Activated T-cell treated with anti-CD3 and anti-CD28 coated beads, Interleukin-2, amount 50 U/mL, for 24 hours (primary cell): ENCODE data around the gene ZC3H13.

Source experiments
- DNase-seq: peaks from one replicate; pipeline ENCODE4 v3.0.0-alpha.2; 2020
- H3K27ac Mint-ChIP-seq: 2 replicates; pipeline ENCODE4 v1.8.0; 2020; ENCODE audit warnings: mild to moderate bottlenecking, mixed read lengths
- H3K27me3 Mint-ChIP-seq: 2 replicates; pipeline ENCODE4 v1.8.0; 2020; ENCODE audit warnings: mixed read lengths
- H3K36me3 Mint-ChIP-seq: 2 replicates; pipeline ENCODE4 v1.8.0; 2020; ENCODE audit warnings: low read depth, mixed read lengths
- H3K4me1 Mint-ChIP-seq: 2 replicates; pipeline ENCODE4 v1.8.0; 2020; ENCODE audit warnings: low read depth, mixed read lengths
- H3K4me3 Mint-ChIP-seq: 2 replicates; pipeline ENCODE4 v1.8.0; 2020; ENCODE audit warnings: mild to moderate bottlenecking, moderate library complexity, mixed read lengths
- H3K9me3 Mint-ChIP-seq: 2 replicates; pipeline ENCODE4 v1.8.0; 2020; ENCODE audit warnings: mixed read lengths

ZC3H13 gene, protein sequence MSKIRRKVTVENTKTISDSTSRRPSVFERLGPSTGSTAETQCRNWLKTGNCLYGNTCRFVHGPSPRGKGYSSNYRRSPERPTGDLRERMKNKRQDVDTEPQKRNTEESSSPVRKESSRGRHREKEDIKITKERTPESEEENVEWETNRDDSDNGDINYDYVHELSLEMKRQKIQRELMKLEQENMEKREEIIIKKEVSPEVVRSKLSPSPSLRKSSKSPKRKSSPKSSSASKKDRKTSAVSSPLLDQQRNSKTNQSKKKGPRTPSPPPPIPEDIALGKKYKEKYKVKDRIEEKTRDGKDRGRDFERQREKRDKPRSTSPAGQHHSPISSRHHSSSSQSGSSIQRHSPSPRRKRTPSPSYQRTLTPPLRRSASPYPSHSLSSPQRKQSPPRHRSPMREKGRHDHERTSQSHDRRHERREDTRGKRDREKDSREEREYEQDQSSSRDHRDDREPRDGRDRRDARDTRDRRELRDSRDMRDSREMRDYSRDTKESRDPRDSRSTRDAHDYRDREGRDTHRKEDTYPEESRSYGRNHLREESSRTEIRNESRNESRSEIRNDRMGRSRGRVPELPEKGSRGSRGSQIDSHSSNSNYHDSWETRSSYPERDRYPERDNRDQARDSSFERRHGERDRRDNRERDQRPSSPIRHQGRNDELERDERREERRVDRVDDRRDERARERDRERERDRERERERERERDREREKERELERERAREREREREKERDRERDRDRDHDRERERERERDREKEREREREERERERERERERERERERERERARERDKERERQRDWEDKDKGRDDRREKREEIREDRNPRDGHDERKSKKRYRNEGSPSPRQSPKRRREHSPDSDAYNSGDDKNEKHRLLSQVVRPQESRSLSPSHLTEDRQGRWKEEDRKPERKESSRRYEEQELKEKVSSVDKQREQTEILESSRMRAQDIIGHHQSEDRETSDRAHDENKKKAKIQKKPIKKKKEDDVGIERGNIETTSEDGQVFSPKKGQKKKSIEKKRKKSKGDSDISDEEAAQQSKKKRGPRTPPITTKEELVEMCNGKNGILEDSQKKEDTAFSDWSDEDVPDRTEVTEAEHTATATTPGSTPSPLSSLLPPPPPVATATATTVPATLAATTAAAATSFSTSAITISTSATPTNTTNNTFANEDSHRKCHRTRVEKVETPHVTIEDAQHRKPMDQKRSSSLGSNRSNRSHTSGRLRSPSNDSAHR (N-terminal part only)

DNA sequence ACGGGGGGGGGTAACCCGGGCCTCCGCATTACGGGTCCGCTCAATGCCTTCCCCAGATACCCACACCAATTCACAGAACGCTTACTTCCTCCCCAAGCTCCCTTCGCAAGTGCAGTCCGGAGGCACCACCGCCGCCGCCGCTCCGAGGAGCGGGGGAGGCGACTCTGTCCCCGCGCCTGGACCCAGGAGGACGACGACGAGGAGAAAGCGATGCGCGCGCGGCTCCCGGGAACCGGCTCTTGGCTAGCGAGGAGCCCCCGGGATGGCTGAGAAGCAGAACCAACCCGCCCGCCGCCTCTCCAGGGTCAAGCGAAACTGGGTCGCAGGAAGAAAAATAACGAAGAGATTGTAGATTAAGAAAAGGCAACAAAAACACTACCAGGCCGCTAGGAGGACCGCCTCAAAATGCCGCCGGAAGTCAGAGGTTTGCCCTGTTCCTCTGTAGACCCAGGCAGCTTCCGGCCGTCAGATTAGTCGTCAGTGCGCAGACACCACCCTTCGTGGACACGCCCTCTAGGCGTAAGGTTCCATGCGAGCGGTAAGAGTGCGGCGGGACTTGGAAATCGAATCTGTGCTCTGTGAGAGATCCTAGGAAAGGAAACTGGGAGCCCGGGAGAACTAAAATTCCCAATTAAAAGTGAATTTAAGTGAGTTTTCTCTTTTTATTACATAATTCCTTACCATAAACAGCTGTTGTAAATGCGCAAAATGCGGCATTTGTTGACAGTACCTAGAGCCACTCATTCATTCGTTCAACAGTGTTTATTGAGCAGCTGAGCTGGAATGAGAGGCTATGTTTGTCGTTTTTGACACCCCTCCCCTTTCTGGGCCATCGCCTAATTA lies at the start of gene ZC3H13:
Gene ZC3H13 (minus strand): TSS at position 428 of the 843 bp plus-strand sequence. CDS start 7,239 bp downstream, outside the sequence.
- Mint-ChIP-seq H3K9me3 (no peaks in the 10 kb centered on the region), H3K4me1 (peaks cover 41% of the 10 kb centered on the region), H3K4me3 (peak within 1 kb of the TSS; percentile 97), H3K36me3 (peaks cover 34% of the 10 kb centered on the region), H3K27me3 (no peaks in the 10 kb centered on the region), H3K27ac (peak within 1 kb of the TSS; percentile 97)
- DNase-seq = peak; percentile 89

DNA sequence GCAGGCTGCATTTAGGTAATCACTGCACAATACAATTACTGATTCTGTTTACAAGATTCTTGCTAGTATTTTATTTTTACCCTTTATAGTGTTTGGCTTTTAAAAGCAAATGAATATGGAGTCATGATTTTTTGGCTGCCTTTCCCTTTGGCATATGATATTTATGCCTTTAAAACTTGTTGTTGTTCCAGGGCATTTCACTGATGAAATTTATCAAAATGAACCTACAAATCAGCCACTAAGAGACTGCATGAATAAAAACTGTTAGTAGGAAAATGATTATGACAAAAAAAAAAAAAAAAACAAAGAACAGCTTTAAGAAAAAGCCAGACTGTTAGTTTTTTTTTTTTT lies 49.7 kb upstream of the ZC3H13 start:
- H3K27ac Mint-ChIP-seq = no peak overlapping the region
- H3K4me3 Mint-ChIP-seq = no peak overlapping the region
- no peaks in the 10 kb centered on the region for H3K36me3 Mint-ChIP-seq
- H3K27me3 Mint-ChIP-seq = no peaks in the 10 kb centered on the region
- peaks cover 5% of the 10 kb centered on the region for H3K4me1 Mint-ChIP-seq
- no peak for DNase-seq
- no peaks in the 10 kb centered on the region for H3K9me3 Mint-ChIP-seq

DNA sequence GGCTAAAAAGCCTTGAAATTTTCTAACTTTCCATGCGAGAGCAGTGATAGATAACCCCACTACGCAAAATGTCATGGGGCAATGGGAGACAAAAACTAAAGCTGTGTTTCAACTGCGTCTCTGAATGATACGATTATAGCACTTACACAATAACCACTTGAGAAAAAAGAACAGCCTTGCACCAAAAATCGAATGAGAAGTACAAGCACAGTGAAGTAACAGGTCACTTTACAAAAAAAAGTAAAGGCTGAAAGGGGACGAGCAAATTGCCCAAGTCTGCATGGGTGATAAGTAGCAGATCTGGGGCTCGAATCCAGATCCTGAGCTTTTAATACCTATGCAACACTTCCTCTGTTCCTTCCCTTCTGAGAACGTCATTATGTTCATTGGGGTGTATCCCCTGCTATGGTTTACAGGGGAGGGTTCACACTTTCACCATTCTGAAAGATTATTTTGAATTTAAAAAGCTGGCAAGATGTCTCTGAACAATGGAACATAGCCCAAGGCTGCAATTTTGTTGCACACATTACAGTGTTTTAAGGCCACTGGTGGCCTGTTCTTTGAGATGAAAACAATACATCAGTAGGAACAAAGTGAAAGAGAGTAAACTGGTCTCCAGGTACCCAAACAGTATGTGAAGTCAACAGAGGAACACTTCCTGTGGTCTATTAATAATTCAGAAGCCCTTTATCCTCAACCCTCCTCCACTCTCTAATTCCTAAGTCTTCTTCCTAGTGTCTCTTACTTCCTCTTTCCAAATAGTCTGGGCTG lies 49.1 kb upstream of the ZC3H13 start:
- Mint-ChIP-seq H3K36me3 (no peaks in the 10 kb centered on the region), H3K27me3 (peaks cover 3% of the 10 kb centered on the region), H3K4me1 (no peaks in the 10 kb centered on the region), H3K4me3 (no peak overlapping the region), H3K9me3 (no peaks in the 10 kb centered on the region), H3K27ac (no peak overlapping the region)
- DNase-seq = no peak

DNA sequence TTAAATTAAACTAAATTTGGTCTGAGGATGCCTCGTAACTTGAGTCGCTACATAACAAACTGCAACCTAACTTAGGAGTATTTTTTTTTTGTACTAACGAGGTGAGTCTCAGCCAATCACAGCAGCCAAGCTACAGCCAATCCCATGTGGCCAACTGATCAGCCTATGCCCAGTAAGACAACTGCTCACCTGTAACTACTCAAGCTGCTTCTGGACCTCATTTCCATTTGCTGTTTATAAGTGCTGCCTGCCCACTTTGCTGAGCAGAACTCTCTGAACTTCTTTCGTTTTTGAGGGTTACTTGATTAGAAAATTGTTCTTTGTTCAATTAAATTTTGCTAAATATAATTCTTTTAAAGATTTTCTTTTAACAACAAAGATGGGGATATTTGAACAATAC lies 48.5 kb upstream of the ZC3H13 start:
- Mint-ChIP-seq H3K27ac (no peak overlapping the region), H3K4me1 (no peaks in the 10 kb centered on the region), H3K36me3 (no peaks in the 10 kb centered on the region), H3K4me3 (no peak overlapping the region), H3K9me3 (no peaks in the 10 kb centered on the region), H3K27me3 (peaks cover 7% of the 10 kb centered on the region)
- no peak for DNase-seq

DNA sequence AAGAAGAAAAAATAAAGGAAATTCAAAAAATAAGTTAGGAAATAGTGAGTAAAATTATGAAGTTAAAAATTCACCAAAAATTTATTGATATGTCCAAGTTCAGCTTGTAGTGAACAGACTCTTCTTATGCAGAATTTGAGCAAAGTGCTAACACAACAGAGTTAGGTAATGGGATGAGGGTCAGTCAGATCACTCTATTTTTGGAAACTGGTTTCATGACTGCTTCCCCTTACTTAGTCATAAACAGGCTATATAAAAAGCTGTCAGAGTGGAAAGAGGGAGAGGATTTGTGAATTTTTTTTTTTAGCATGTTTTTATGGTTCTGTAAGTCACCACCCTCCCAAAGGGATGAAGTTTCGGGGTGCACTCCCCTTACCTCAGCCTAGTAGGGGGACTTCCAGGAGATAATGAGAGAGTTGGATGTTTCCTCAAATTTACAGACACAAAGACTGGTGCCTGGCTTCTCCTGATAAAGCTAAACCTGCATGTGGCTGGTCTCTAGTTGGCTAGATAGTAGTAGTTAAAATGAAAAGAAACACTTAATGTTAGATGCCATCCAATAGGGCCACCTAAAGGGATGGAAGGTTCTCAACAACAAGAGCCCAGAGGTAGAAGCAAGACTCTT lies 47.8 kb upstream of the ZC3H13 start:
- Mint-ChIP-seq H3K9me3 (no peaks in the 10 kb centered on the region), H3K4me3 (no peak overlapping the region), H3K36me3 (no peaks in the 10 kb centered on the region), H3K27me3 (peaks cover 7% of the 10 kb centered on the region), H3K4me1 (no peaks in the 10 kb centered on the region), H3K27ac (no peak overlapping the region)
- DNase-seq = no peak

DNA sequence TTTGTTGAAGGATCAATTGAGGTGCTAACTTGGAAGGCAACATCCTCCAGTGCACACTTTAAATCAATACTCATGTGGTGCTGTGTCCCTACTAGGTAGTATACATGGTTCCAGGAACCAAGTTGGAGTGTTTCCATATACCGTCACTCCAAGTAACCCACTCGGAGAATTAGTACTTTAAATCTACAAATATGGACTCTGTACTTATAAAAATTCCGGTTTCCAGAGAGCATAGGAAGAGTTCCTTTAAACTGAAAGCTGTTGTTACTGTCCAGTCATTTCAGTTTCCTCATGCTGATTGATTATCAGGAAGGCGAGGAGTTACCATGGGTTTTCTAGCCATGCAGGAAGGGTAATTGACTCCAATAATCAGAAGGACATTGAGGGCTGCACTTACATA lies 45.1 kb upstream of the ZC3H13 start:
- H3K4me1 Mint-ChIP-seq = no peaks in the 10 kb centered on the region
- DNase-seq = no peak
- no peak overlapping the region for H3K4me3 Mint-ChIP-seq
- no peaks in the 10 kb centered on the region for H3K36me3 Mint-ChIP-seq
- no peaks in the 10 kb centered on the region for H3K9me3 Mint-ChIP-seq
- no peak overlapping the region for H3K27ac Mint-ChIP-seq
- H3K27me3 Mint-ChIP-seq = peaks cover 13% of the 10 kb centered on the region

DNA sequence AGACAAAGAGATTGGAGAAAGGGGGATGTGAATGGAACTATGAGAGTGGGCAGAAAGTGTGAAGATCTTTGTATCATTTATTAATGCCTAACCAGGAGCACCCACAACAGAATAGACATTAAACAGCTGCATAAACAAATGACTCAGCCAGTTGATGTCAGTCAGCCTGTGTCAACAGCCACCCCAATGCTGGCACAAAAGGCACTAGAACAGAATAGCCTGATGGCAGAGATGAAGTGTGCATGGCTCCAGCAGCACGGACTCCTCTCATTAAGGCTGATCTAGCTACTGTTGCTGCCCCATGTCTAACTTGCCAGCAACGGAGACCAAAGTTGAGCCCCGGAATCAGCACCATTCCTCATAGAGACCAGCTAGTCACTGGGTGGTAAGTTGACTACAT lies 44.5 kb upstream of the ZC3H13 start:
- Mint-ChIP-seq H3K27me3 (peaks cover 16% of the 10 kb centered on the region), H3K9me3 (no peaks in the 10 kb centered on the region), H3K36me3 (no peaks in the 10 kb centered on the region), H3K4me3 (no peak overlapping the region), H3K4me1 (no peaks in the 10 kb centered on the region), H3K27ac (no peak overlapping the region)
- DNase-seq = no peak

DNA sequence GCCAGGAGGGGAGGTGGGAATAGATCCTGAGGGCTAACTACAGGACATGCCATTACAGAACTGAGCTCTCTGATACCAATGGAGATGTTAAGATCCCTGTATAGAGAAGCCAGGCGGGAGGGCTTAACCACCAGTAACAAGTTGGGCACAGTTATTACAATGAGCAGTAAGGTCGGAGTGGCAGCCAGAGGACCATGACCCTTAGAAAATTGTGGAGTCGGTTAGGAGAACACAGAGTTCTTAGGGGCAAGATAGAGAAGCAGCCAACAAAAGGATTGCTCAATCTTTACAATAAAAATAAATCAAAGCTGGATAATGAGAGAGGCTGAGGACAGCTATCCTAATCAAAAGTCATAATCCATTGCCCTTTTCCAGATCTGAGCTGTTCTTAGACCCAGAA lies 41.9 kb upstream of the ZC3H13 start:
- Mint-ChIP-seq H3K9me3 (no peaks in the 10 kb centered on the region), H3K36me3 (no peaks in the 10 kb centered on the region), H3K27me3 (peaks cover 16% of the 10 kb centered on the region), H3K27ac (no peak overlapping the region), H3K4me3 (no peak overlapping the region), H3K4me1 (no peaks in the 10 kb centered on the region)
- no peak for DNase-seq

DNA sequence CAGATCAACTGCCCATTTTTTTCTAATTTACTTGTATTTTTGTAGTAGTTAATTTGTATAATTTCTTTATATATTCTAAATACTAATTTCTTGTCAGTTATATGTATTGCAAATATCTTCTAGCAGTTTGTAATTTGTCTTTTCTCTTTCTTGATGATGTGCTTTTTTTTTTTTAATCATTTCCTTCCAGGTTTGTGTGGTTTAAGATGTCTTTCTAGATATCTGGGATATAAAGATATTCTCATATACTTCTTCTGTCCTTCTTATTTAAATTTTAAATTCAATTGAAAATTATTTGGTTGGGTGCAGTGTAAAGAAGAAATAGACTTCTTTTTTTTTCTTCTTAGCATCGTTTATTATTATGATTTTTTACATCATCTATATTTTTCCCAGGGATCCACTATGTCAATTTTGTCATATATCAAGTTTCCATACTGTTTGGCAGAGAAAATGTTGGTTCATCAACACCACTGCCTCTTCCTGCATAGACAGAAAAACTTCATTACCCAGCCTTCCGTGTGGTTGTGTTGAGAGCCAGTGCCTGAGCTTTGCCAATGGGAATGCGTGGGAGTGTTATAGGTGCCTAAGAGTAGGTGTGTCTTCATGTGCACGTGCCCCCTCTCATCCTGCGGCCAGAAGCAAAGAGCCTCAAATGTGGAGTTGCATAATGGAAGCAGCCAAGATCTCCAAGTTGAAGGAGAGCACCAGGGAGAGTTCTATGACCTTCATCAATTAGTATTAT lies 36.4 kb upstream of the ZC3H13 start:
- Mint-ChIP-seq H3K9me3 (no peaks in the 10 kb centered on the region), H3K27me3 (peaks cover 5% of the 10 kb centered on the region), H3K36me3 (no peaks in the 10 kb centered on the region), H3K4me3 (no peak overlapping the region), H3K27ac (no peak overlapping the region), H3K4me1 (peaks cover 4% of the 10 kb centered on the region)
- DNase-seq = no peak

DNA sequence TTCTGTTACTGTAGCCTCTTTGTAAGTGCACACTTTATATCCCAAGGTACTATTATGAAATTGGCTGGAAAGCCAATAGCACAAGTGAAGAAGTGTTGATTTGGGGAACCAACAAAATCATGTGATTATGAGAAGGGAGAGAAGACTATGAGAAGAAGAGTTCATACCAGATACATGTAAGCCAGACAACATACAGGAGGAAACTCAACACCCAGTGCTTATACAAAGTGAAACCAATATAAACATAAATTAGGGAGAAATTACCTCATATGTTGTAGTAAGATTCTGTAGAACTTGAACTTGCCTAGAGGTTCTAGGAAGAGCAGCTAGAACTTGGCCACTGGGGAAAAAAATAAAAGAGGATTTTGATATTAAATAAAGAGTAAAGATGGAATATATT lies 34.9 kb upstream of the ZC3H13 start:
- no peak overlapping the region for H3K4me3 Mint-ChIP-seq
- no peaks in the 10 kb centered on the region for H3K9me3 Mint-ChIP-seq
- no peaks in the 10 kb centered on the region for H3K36me3 Mint-ChIP-seq
- H3K4me1 Mint-ChIP-seq = peaks cover 4% of the 10 kb centered on the region
- no peak for DNase-seq
- H3K27me3 Mint-ChIP-seq = peaks cover 2% of the 10 kb centered on the region
- H3K27ac Mint-ChIP-seq = no peak overlapping the region

DNA sequence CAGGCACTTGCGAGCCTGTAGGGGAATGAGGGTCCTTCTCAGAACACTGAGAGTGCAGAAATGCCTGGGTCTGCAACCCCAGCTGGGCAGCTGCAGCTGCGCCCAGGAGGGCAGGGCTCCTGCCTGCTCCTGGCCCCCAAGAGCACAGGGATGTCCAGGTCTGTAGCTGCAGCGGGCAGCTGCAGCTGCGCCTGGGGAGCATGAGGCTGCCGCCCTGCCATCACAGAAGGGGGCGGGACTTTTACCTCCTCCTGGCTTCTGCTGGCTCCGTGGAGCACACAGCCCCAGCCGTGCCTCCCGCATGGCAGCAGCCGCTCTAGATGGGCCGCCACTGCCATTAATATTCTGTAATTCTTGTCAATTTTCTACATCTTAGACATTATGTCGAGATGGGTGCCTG lies 34.4 kb upstream of the ZC3H13 start:
- H3K36me3 Mint-ChIP-seq = no peaks in the 10 kb centered on the region
- no peak for DNase-seq

DNA sequence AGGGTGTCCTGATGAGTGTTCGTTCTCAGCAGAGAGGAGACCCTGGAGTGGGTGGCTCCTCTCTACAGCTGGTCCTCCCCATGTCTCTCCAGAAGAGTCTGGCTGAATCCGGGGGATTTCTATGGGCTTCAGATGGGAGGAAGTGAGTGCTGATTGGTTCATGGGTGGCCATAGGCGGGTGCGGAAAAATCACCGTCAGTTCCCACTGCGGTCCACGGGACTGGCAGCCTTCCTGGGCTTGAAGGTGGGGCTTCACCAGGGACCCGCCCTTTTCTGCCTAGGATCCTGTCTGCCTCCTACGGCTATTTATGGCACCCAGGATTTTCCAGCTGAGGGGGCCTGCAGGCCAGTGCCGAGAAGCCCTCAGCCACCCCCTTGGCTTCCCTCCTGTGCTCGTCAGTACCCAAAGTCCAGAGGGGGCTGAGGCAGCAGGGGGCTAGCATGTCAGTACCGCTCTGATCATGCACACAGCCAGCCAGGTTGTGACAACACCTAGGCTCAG lies 33.9 kb upstream of the ZC3H13 start:
- H3K9me3 Mint-ChIP-seq = no peaks in the 10 kb centered on the region
- H3K27ac Mint-ChIP-seq = no peak overlapping the region
- no peak overlapping the region for H3K4me3 Mint-ChIP-seq
- no peaks in the 10 kb centered on the region for H3K36me3 Mint-ChIP-seq
- H3K27me3 Mint-ChIP-seq = no peaks in the 10 kb centered on the region
- peaks cover 4% of the 10 kb centered on the region for H3K4me1 Mint-ChIP-seq
- no peak for DNase-seq

More for the DNA sequence above, 34.4 kb upstream of the ZC3H13 start:
- Mint-ChIP-seq H3K4me1 (peaks cover 4% of the 10 kb centered on the region), H3K27ac (no peak overlapping the region), H3K4me3 (no peak overlapping the region), H3K9me3 (no peaks in the 10 kb centered on the region), H3K27me3 (no peaks in the 10 kb centered on the region)
